HG02885 (cell line): ENCODE results near the gene NANOS3.

Experiments used
- ATAC-seq: cut with Tn5 transposase; IDR thresholded peaks from one replicate; pipeline ENCODE4 v1.9.1; 2021; ENCODE audit warnings: mild to moderate bottlenecking; ENCODE audit not compliant: unreplicated experiment, poor library complexity

The NANOS3 gene

DNA sequence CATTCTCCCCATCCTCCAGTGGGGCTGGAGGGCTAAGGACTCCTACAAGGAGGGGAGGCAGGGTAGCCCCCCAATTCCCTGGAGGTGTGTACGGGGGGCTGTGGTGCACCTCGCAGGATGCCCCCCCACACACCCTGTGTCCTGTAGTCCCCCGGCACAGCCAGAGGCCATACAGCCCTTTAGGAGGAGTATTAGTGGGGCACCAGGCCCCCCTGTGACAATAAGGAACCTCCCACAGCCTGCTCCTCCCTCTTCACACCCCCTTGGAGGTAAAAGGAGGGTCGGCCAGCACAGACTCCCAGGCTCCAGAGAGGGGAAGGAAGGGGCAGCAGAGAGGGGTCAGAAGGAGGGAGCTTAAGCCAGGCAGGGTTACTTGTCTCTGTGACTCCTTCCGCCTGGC, at the start of gene NANOS3:
TSS of gene NANOS3 (plus strand) at position 301 of the 400 bp plus-strand sequence. CDS start 115 bp downstream, outside the sequence.
- no peak for ATAC-seq

DNA sequence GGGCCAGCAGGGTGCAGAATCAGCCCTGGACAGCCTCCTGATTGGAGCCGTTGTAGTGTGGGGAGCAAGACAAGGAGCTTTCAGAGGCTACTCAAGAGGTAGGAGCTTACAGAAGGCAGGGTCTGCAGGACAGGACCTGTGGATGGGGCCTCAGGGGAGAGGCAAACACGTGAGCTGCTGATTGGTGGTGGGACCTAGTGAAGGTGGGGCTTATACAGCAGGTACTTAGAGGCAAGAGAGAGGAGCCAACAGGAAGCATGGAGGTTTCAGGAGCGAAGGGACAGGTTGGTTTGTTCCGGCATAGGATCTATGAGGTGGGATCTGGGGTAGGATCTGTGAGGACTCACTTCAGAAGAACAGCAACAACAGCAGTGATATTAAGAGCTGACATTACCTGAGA, 49.3 kb upstream of the NANOS3 start:
- no peak for ATAC-seq

DNA sequence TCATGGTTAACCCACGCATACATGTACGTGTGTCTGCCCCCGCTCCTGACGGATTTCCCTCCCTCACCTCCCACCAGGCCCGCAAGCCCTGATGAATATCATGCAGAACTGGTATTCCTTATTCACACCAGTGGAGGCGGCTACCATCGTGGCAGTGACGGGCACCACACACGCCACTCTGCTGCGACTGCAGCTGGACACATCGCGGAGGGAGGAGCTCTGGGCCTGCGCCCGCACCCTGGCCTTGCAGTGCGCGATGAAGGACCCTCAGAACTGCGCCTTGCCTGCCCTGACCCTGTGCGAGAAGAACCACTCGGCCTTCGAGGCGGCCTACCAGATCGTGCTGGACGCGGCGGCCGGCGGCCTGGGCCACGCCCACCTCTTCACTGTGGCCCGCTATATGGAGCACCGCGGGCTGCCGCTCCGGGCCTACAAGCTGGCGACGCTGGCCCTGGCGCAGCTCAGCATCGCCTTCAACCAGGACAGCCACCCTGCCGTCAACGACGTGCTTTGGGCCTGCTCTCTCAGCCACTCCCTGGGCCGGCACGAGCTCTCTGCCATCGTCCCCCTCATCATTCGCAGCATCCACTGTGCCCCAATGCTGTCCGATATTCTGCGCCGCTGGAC, 46.7 kb upstream of the NANOS3 start:
- ATAC-seq: no peak

DNA sequence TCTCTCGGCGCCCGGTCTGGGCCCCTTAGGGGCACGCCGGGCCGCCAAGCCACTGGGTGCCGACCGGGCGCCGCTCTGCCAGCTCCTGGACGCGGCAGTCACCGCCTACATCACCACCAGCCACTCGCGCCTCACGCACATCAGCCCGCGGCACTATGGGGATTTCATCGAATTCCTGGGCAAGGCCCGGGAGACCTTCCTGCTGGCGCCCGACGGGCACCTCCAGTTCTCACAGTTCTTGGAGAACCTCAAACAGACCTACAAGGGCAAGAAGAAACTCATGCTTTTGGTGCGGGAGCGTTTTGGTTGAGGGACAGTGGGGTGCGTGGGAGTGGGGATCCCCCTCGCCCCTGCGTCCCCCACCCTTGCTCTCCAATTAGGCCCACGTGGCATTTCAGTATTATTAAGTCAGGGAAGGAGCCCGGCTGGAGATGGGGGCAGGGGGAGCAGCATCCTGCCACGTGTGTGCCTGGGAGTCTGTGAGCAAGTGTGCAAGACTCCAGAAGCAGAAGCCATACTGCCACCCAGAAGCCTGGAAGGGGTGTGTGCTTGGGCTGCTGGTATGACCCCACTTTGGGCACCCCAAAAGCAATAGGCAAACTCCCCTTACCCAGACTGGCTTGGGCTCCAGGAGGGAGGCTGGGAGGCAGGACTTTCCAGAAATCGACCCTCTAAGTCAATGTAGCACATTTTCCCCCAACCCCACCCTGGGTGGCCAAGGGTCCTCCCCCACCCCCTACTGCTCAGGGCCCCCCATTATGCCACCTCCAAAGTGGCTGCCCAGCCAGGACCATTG, 46.0 kb upstream of the NANOS3 start:
- no peak for ATAC-seq

DNA sequence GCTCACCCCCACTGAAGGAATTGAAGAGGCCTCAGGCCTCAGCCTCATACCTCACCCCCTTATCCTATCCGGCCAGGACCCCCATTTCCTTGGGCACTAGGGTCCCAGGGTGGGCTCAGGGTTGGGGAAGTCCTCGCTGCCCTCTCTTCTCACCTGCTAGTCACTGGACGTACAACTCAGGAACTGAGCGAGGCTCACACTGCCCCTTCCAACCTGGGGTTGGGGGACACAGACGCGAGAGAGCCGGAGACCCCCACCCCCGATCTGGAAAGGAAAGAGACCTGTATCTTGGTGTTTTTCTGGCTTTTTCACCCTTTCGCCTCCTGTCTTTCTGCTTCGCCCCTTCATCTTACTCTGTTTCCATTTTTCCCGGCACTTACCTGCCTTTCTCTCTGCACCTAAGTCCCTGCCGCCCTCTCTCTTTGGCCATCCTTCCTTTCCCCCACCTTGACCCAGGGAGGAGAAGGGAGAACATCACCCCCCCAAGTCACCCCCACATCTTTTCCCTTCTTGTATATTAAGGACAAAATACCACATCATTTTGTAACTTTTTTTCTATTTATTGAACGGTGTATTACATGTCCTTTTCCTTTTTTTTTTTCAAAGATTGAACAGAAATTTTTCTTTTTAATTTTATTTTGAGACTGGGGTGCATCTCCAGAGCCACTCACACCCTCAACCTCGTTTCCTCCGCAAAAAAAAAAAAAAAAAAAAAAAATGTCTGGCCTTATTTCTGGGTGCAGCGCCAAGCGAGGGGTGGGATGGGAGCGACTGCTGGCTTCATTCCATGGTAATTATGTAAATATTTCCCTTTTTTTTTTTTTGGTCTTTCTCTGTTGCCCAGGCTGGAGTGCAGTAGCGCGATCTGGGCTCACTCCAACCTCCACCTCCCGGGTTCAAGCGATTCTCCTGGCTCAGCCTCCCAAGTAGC, 45.1 kb upstream of the NANOS3 start:
- no peak for ATAC-seq

DNA sequence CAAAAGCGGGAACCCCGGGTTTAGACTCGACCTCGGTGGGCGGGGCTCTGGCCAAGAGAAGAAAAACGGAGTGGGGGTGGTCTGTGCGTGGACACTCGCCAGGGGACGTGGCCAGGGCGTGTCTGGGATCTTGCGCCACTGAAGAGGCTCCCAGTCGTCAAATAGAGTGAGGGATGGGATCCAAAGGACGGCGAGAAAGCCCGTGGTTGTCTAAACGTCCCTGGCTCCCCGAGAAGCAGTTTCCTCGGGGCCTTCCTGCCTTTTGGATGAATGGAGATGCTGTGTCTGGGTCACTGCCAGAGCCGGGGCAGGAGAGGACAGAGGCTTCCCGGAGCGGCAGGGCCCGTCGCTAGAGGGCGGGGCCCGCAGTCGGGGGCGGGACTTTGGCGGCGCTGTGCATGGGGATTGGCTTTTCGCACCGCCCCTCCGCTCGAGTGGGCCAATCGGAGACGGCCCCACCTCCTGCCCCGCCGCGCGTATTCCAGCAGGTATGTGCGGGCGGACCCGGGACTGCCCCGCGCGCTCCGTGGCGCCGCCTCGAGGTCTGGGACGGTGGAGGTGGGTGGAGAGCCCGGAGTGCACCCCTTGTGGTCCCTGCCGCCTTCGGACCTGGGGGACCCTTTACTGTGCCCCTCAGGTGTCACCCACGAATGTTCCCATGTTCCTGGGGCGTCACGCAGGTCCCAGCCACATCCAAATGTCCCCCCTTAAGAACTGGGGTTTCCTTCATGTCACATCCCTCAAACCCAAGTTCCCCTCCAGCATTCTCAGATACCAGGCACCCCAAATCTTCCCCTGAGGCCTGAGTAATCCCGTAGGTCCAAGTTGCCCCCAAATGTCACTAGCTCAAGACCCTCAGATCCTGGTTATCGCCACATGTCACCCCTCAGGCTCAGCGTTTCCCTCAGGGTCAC, 43.3 kb upstream of the NANOS3 start:
- ATAC-seq: peak; percentile 94

DNA sequence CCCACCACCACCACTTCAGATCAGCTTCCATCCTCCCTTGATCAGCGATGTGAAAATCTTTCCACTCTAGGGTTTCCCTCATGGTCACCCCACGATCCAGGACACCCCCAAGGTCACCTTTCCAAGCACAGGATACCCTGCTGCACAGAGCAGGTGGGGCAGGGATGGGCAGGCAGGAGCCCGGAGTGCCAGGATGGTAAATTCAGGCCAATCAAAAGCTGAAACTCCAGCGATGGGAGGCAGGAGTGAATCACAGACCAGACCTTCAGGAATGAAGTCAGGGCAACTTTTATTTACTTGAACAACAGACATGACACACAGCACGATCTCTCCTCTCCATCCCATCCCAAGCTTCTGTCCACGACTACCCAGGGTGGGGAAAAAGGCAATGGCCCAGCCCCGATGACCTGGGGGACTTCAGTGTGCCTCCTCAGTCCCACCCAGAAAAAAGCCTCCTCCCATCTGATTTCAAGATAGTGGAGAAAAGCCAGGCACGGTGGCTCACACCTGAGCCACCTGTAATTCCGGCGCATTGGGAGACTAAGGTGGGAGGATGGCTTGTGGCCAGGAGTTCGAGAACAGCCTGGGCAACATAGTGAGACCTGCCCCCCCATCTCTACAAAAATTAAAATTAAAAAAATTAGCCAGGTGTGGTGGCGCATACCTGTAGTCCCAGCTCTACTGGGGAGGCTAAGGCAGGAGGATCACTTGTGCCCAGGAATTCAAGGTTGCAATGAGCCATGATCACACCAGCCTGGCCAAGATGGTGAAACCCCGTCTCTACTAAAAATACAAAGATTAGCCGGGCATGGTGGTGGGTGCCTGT, 42.5 kb upstream of the NANOS3 start:
- ATAC-seq: no peak

DNA sequence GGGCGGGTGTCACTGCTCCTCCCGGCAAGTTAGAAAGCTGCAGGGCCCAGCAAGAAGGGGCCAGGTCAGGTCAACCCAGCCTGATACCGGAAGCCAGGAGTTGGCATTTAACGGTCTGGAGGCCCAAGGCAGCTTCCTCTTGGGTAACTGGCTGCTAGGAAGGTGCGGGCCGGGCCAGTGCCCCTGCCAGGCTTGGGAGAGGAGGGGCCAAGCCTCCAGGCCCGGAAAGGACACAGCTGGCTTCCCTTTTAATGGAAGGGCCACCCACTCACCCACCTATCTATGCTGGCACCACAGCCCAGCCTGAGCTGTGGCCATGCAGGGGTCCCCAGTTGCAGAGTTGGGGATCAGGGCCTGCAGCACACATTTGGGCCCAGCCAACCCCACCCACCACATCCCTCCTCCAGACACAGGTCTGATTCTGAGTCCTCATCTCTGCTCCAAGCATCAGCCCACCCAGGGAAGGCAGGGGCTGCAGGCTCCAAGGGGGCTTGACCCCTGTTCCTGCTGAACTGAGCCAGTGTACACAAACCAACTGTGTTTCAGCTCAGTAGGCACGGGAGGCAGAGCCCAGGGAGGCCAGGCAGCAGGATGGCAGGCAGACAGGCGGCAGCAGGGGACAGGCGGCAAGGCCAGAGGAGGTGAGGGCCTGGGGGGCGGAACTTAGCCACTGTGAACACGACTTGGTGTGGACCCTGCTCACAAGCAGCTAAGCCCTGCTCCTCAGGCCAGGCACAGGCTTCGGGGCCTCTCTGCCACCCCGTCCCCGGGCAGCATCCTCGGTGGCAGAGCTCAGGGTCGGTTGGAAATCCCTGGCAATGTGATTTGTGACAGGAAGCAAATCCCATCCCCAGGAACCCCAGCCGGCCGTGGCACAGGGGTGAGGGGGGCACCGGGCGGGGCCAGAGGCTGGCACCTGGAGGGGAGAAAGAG, 40.9 kb upstream of the NANOS3 start:
- ATAC-seq: no peak

DNA sequence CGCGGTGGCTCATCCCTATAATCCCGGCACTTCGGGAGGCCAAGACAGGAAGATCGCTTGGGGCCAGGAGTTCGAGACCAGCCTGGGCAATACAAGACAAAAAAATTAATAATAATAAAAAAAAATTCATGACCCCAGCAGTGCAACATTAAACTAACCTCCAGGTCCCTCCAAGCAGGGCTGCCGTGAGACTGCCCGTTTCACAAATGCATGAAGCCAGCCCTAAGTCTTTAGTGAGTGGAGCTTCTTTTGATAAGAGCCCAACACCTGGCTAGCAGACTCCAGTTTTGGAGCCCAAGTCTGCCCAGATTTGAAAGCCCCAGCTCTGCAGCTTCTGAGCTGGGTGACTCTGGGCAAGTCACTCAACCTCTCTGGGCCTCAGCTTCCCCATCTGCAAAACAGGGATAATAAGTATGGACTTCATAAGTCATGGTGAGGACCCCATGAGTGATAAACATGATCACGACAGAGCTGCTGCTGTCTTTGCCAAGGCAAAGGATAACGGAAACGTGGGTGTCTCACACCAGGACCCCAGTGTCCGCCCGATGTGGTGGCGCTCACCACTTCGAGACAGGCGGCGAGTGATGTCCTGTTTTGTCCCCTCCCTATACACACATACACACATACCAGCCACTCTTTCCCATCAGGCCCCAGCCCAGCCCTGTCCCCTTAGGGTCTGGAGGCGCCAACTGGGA, 38.4 kb upstream of the NANOS3 start:
- no peak for ATAC-seq

DNA sequence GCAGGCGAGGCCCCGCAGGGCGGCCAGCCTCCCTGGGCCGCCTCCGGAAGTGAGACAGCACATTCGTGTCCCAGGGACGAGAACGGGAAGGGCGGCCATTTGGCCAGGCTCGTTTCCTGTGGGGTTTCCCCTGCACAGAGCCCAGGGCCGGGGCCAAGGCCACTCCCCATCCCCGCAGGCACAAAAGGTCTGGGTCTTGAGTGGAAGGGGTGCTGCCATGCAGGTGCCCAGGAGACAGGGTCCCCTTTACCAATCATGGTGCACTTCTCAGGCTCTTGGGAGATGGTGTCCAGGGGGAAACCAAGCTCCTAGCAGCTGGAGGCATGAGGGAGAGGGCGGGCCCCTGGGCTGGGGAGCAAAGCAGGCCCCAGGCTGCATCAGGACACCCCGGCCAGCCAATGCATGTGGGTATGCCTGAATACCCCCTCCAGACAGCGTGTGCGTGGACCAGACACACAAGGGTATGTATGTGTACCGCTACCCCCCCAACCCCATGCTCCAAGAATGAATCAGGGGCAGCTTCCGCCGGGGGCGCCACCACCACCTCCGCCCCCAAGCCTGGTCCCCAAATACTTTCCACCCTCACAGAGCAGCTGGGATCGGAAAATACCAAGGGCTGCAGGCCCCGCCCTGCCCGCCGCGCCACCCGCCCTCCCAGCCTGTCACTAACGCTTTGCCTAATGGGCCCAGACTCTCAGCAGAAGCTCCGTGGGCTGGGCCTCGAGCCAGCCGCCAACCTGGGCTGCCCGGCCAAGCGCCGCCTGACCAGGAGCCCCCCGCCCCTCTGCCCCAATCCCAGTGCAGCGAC, 37.6 kb upstream of the NANOS3 start:
- peak; percentile 43 for ATAC-seq

DNA sequence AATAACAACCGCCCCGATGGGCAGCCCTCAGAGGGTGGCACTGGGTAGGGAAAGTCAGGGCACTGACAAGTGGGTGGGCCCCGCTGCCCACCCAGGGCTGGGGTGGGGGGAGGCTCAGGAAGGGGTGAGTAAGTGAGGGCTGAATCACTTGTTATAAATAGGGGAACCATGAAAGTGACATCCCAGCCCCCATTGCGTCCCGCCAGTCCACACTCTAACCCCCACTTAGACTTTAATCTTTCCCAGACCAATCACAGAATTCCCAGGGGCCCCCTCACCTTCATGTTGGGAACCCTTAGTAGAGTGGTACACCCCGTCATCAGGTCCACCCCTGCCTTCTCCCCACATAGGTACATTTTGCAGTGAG, 37.0 kb upstream of the NANOS3 start:
- ATAC-seq: no peak

DNA sequence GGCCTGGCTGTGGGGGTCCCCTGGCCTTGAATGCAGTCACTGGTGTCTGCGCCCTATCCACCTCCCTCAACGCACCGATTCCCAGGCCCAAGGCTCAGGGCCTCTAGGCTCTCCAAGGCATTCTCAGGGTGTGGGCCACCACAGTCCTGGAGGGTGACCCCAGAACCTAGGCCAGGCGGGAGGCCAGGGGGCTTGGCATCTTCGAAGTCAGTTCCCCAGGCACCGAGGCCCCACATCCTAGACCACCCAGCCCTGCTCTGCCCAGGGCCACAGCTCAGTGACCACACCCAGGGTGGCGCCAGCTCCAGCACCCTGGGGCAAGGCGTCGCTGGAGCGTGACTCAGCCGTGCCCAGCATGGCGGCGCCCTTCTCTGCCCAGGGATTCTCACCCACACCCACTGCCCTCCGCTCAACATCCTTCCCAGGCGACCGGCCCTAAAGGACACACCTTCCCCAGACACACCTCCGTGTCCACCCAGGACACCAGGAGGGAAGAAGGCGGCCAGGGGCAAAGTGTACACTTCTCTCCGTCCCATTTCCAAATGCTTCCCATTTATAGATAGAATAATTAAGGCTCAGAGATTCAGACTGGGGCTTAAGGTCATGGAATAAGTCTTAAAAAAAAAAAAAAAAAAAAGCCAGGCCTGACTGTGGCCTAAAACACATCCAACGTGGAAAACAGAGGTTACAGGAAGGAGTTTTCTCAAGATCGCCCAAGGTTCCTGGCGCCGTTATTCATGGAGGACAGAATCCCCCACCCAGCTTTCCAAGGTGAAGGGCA, 36.4 kb upstream of the NANOS3 start:
- no peak for ATAC-seq

DNA sequence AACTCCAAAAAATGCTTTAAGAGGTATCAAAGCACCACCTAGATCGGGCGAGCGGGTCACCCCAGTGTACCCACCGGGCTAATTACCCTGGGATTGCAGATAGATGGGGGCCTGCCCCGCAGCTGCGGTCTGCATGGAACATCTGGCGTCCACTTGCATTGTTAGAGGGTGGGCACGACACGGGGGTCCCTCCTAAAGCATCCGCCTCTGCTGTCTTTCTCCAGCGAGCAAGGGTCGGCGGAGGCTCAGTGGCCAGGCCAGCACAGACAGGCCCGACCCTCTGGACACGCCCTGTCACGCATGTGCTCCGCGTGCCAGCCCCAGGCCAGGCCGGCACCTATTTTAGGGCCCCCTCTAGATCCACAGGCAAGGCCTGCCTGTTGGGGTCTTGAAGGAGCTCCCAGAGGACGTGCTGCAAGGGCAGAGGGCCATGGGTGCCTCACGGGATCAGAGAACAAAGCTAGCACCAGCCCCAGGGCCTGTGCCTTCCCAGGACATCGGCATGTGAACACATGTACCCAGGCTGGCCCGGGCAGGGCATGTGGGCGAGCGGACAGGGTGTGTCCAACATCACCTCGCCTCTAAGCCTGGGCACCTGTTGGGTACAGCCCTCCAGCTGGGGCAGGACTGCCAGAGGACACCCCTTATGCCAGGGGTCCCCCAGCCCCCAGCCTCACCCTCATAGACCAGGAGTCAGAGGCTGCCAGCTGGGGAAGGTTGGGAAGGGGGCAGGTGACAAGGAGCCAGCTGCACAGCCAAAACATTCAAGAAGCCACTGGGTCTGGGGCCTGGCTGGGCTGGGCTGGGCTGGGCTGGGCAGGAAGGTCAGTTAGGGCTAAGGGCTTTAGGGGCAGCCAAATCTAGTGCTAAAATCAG, 35.6 kb upstream of the NANOS3 start:
- no peak for ATAC-seq

DNA sequence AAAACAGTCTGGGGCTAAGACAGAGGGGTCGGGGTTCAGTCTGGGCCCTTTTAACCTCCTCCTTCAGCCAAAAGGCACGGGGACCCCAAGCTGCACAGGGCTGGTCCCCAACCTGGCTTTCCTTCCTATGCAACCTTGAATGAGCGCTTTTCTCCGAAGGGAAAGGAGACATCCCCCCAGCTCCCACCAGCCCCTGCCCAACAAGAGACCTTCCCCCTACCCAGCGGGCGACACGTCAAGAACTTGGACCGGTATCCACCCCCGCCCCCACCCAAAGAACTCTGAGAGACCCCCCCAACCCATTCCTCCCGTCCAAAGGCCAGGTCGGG, 35.0 kb upstream of the NANOS3 start:
- no peak for ATAC-seq
